COR-L47 (cell line): ENCODE results near the gene PIGBOS1.
"Not testable (repeated sequence)": the region's sequence is repeated elsewhere in the genome, so short reads cannot be mapped to it uniquely, and the experiment has no call there.

Source experiments
- DNase-seq: peaks from one replicate; lab custom pipeline; 2025; lab: John Stamatoyannopoulos, UW

PIGBOS1 gene

GRCh38 chr15:55290528-55291057, 28.3 kb downstream of the PIGBOS1 start:
- DNase-seq: peak; percentile 61

GRCh38 chr15:55289746-55290527, 29.0 kb downstream of the PIGBOS1 start, which contains the start of gene RAB27A:
RAB27A (minus strand) TSS chr15:55289813; CDS start chr15:55234934, 54,879 bp downstream.
- DNase-seq: peak; percentile 42

- DNase-seq: no peak
Measured at GRCh38 chr15:55289011-55289745, 29.7 kb downstream of the PIGBOS1 start.

- no peak for DNase-seq
Measured at GRCh38 chr15:55288006-55288717, 30.8 kb downstream of the PIGBOS1 start.

- not testable (repeated sequence) for DNase-seq
Measured at GRCh38 chr15:55286442-55287189, 32.3 kb downstream of the PIGBOS1 start.

- DNase-seq: no peak
Measured at GRCh38 chr15:55284426-55284825, 34.5 kb downstream of the PIGBOS1 start.

GRCh38 chr15:55283379-55284147, 35.4 kb downstream of the PIGBOS1 start:
- no peak for DNase-seq

- no peak for DNase-seq
Measured at GRCh38 chr15:55282284-55282833, 36.6 kb downstream of the PIGBOS1 start.

- DNase-seq: no peak
Measured at GRCh38 chr15:55281517-55282228, 37.2 kb downstream of the PIGBOS1 start.

GRCh38 chr15:55280589-55280988, 38.3 kb downstream of the PIGBOS1 start:
- DNase-seq: not testable (repeated sequence)

GRCh38 chr15:55279746-55280351, 39.1 kb downstream of the PIGBOS1 start:
- DNase-seq: no peak

GRCh38 chr15:55279100-55279745, 39.7 kb downstream of the PIGBOS1 start:
- no peak for DNase-seq

GRCh38 chr15:55277715-55278114, 41.2 kb downstream of the PIGBOS1 start:
- DNase-seq: no peak

- no peak for DNase-seq
Measured at GRCh38 chr15:55277116-55277564, 41.8 kb downstream of the PIGBOS1 start.

- no peak for DNase-seq
Measured at GRCh38 chr15:55276324-55276723, 42.6 kb downstream of the PIGBOS1 start.

- no peak for DNase-seq
Measured at GRCh38 chr15:55270291-55270690, 48.6 kb downstream of the PIGBOS1 start.

- DNase-seq: no peak
Measured at GRCh38 chr15:55268176-55268695, 50.7 kb downstream of the PIGBOS1 start.

- DNase-seq: no peak
Measured at GRCh38 chr15:55267401-55268175, 51.3 kb downstream of the PIGBOS1 start.
